ENCODE results near the gene POFUT2. TPM values are rescaled to one million over a fixed set of nuclear protein-coding genes. Genes with fewer than 3 reads are reported as not detected.

The POFUT2 gene
- total RNA-seq, 2 experiments from 2014 or later, result 17.0 to 20.5 TPM

GRCh38 chr21:45279446-45280177 lies 8.1 kb downstream of the POFUT2 start:
- no peaks in the 10 kb centered on the region for H3K9me2 ChIP-seq (ENCODE audit: insufficient read depth, low read length)
- peaks cover 18% of the 10 kb centered on the region for H3K36me3 ChIP-seq (ENCODE audit: insufficient read depth, low read length)
- no peak overlapping the region for H3K4me3 ChIP-seq (ENCODE audit: low read depth, low read length, poor library complexity, severe bottlenecking)
- intact Hi-C loops (cut with micrococcal nuclease; ENCODE audit: unreplicated experiment), result no loop called here
- no TSS peak for BruUV-seq (replicated peaks)
- no peak overlapping the region for H3K4me2 ChIP-seq (ENCODE audit: low read length)
- POLR2A ChIA-PET, result no interaction called here
- no peaks in the 10 kb centered on the region for H3K9me3 ChIP-seq (ENCODE audit: low read length)
- H3K27ac ChIP-seq (ENCODE audit: low read depth, low read length, poor library complexity, severe bottlenecking), result no peak overlapping the region
- no peaks in the 10 kb centered on the region for H3K79me2 ChIP-seq (ENCODE audit: insufficient read depth, low read depth, low read length)
- no peaks in the 10 kb centered on the region for H4K20me1 ChIP-seq (ENCODE audit: insufficient read depth, low read length)
- CTCF ChIA-PET (ENCODE audit: unreplicated experiment), result no interaction called here
- no peaks in the 10 kb centered on the region for H3K4me1 ChIP-seq (ENCODE audit: insufficient read depth, low read length, poor library complexity, severe bottlenecking)
- H2AFZ ChIP-seq (ENCODE audit: low read length), result no peak overlapping the region
- DNase-seq (ENCODE audit: low spot score), result no peak
- TF ChIP-seq CTCF (conservative IDR thresholded peaks at IDR 0.05; ENCODE audit: low read length) (no peak), EZH2phosphoT487 (IDR thresholded peaks at IDR 0.05; ENCODE audit: borderline replicate concordance, low read depth, low read length) (no peak)

- Histone ChIP-seq H3K4me2 (ENCODE audit: low read length) (no peak overlapping the region), H3K4me3 (ENCODE audit: low read depth, low read length, poor library complexity, severe bottlenecking) (no peak overlapping the region), H3K9me2 (ENCODE audit: insufficient read depth, low read length) (no peaks in the 10 kb centered on the region), H3K36me3 (ENCODE audit: insufficient read depth, low read length) (peaks cover 29% of the 10 kb centered on the region), H3K9me3 (ENCODE audit: low read length) (no peaks in the 10 kb centered on the region; the same call in 1 of the 2 replicates), H3K27ac (ENCODE audit: low read depth, low read length, poor library complexity, severe bottlenecking) (no peak overlapping the region), H2AFZ (ENCODE audit: low read length) (no peak overlapping the region), H3K4me1 (ENCODE audit: insufficient read depth, low read length, poor library complexity, severe bottlenecking) (no peaks in the 10 kb centered on the region), H4K20me1 (ENCODE audit: insufficient read depth, low read length) (no peaks in the 10 kb centered on the region), H3K79me2 (ENCODE audit: insufficient read depth, low read depth, low read length) (no peaks in the 10 kb centered on the region)
- DNase-seq (ENCODE audit: low spot score), result no peak
- POLR2A ChIA-PET, result interaction anchor here (1.3 kb wide), 1 partner anchor 140 kb away, joined by 7 read pairs; no protein-coding TSS in a partner anchor
- CTCF ChIA-PET (ENCODE audit: unreplicated experiment), result no interaction called here
- intact Hi-C loops (cut with micrococcal nuclease; ENCODE audit: unreplicated experiment), result no loop called here
- no TSS peak for BruUV-seq (replicated peaks)
- TF ChIP-seq EZH2phosphoT487 (IDR thresholded peaks at IDR 0.05; ENCODE audit: borderline replicate concordance, low read depth, low read length) (no peak), CTCF (conservative IDR thresholded peaks at IDR 0.05; ENCODE audit: low read length) (no peak)
Observed at GRCh38 chr21:45278156-45278911, 9.4 kb downstream of the POFUT2 start.
